Vagina (tissue), 2 donors: ENCODE results near the gene NUDT8. TPM values are rescaled to one million over a fixed set of nuclear protein-coding genes. Genes with fewer than 3 reads are reported as not detected.
"Not testable (repeated sequence)": the region's sequence is repeated elsewhere in the genome, so short reads cannot be mapped to it uniquely, and the experiment has no call there.

Experiments used
- DNase-seq, 2 donors: peaks; one replicate each; pipeline ENCODE4 v3.0.0-alpha.2; 2017; ENCODE audit errors: extremely low spot score in 2 of 2
- H3K27ac ChIP-seq: fragments of 200-600 bp; sonication (generic); one replicate; pipeline ENCODE4 v1.5.1; 2019
- H3K27me3 ChIP-seq: fragments of 200-600 bp; sonication (generic); one replicate; pipeline ENCODE4 v1.5.1; 2019
- H3K36me3 ChIP-seq, 2 donors: fragments of 200-600 bp; sonication (generic); one replicate each; pipeline ENCODE4 v1.5.1; 2017 to 2019
- H3K4me1 ChIP-seq: fragments of 200-600 bp; sonication (generic); one replicate; pipeline ENCODE4 v1.5.1; 2019
- H3K4me3 ChIP-seq, 2 donors: fragments of 200-600 bp; sonication (generic); 1 replicate in 1 of 2; 2 replicates in 1 of 2; pipeline ENCODE4 v1.5.1; 2016 to 2019
- H3K9me3 ChIP-seq: fragments of 200-600 bp; sonication (generic); one replicate; pipeline ENCODE4 v1.5.1; 2019
- POLR2A ChIP-seq, 2 donors: fragments of 450-650 bp; IDR thresholded peaks; one replicate each; pipeline ENCODE4 v1.6.1; 2017; ENCODE audit warnings: antibody characterized with exemption in 2 of 2, mild to moderate bottlenecking in 2 of 2, moderate library complexity in 2 of 2
- POLR2AphosphoS5 ChIP-seq, 2 donors: sonication (generic); formaldehyde crosslinking; IDR thresholded peaks; one replicate each; pipeline ENCODE4 v1.9.0; 2017; ENCODE audit warnings: antibody characterized with exemption in 2 of 2, mild to moderate bottlenecking in 2 of 2, low read depth in 1 of 2; ENCODE audit not compliant: insufficient read depth in 1 of 2
- intact Hi-C: fragments of 100-400 bp; cut with DNase I; formaldehyde crosslinking; loops from one replicate; pipeline ENCODE4 v1.15.1; 2023
- total RNA-seq: library from RNA; depleted of rRNA; stranded (reverse); fragments of >200 nt; gene quantifications from one replicate; pipeline ENCODE4 v1.2.3, GENCODE V29; 2016
- TF ChIP-seq, protein P1 (sequence below), 3 experiments: fragments of 450-650 bp in 2 of 3; fragments of 200-600 bp in 1 of 3; sonication (generic) in 1 of 3; IDR thresholded peaks; one replicate each; pipeline ENCODE4 v1.5.1; 2017 to 2019; ENCODE audit warnings: antibody characterized with exemption in 3 of 3, mild to moderate bottlenecking in 2 of 3, moderate library complexity in 2 of 3

NUDT8 gene
- total RNA-seq, 1 donor from 2014 or later = 23.8 TPM

DNA sequence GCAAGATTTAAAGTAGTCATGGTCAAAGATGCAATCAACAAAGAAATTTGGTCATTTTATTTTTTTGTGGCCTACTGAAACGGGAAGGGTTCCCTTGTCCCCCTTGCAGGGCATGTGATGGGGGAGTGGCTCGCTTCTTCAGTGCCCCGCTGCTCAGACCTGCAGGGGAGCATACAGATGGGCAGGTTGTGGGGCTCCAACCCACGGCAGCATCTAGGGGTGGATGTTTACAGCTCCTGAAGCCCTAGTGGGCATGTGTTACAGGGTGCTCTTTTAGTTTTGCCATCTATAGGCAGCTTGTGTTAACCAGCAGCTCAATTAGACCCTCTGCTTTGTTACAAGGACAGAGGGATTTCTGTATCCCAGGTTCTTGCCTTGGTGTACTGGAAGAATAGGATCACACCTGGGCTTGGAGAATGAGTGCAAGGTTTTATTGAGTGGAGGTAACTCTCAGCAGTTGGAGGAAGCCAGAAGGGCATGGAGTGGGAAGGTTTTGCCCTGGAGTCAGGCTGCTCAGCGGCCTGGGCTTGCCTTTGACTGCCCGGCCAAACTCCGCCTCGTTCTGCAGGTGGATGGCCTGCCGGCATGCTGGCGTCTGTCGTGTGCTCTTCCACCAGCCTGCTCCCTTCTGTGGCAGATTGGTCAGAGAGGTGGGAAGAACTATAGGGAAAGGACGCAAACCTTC is 36.7 kb downstream of the NUDT8 start:
- Histone ChIP-seq H3K27me3 (no peaks in the 10 kb centered on the region), H3K9me3 (no peaks in the 10 kb centered on the region), H3K27ac (no peak overlapping the region), H3K4me1 (no peaks in the 10 kb centered on the region), H3K36me3 (peaks cover 0 to 5% of the 10 kb centered on the region in 2 donors), H3K4me3 (no peak overlapping the region)
- intact Hi-C loops = no loop called here
- no peak for TF ChIP-seq POLR2A (IDR thresholded peaks at IDR 0.05)
- TF ChIP-seq POLR2AphosphoS5 (IDR thresholded peaks at IDR 0.05; ENCODE audit: insufficient read depth in 1 of 2, low read depth in 1 of 2) = no peak
- TF ChIP-seq, protein P1, sequence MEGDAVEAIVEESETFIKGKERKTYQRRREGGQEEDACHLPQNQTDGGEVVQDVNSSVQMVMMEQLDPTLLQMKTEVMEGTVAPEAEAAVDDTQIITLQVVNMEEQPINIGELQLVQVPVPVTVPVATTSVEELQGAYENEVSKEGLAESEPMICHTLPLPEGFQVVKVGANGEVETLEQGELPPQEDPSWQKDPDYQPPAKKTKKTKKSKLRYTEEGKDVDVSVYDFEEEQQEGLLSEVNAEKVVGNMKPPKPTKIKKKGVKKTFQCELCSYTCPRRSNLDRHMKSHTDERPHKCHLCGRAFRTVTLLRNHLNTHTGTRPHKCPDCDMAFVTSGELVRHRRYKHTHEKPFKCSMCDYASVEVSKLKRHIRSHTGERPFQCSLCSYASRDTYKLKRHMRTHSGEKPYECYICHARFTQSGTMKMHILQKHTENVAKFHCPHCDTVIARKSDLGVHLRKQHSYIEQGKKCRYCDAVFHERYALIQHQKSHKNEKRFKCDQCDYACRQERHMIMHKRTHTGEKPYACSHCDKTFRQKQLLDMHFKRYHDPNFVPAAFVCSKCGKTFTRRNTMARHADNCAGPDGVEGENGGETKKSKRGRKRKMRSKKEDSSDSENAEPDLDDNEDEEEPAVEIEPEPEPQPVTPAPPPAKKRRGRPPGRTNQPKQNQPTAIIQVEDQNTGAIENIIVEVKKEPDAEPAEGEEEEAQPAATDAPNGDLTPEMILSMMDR (IDR thresholded peaks at IDR 0.05) = no peak
- no peak for DNase-seq

DNA sequence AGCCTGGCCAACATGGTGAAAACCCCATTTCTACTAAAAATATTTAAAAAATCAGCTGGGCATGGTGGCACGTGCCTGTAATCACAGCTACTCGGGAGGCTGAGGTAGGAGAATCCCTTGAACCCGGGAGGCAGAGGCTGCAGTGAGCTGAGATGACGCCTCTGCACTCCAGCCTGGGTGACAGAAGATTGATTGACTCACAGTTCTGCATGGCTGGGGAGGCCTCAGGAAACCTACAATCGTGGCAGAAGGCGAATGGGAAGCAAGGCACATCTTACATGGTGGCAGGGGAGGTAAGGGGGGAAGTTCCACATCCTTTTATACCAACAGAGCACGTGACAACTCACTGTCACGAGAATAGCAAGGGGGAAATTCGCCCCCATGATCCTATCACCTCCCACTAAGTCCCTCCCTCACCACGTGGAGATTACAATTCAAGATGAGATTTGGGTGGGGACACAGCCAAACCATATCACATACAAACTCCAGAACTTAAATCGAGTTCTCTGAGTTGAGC is 40.8 kb downstream of the NUDT8 start:
- Histone ChIP-seq H3K36me3 (peaks cover 0 to 29% of the 10 kb centered on the region in 2 donors), H3K4me1 (peaks cover 26% of the 10 kb centered on the region)
- not testable (repeated sequence) for H3K9me3 ChIP-seq, H3K4me3 ChIP-seq, H3K27ac ChIP-seq, DNase-seq, H3K27me3 ChIP-seq
- intact Hi-C loops = loop anchor here (5.0 kb wide), 1 partner anchor 82 kb away; the partner anchor contains the start of genes CDK2AP2 and PITPNM1

DNA sequence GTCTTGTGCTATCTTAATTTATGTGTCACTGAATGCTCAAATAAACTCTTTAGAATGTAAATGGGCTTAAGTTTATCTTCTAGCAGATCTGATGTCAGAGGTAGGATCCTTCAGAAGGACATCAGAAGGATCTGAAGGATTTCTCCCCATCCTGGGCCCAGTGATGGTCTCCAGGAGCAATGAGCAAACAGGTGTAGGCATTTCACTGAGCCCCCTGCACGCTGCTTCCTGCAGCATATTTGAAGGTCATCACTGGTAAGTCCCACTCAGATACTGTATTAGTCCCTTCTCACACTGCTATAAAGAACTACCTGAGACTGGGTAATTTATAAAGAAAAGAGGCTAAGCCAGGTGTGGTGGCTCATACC is 41.6 kb downstream of the NUDT8 start:
- H3K4me3 ChIP-seq = no peak overlapping the region
- intact Hi-C loops = loop anchor here (5.0 kb wide), 1 partner anchor 81 kb away; the partner anchor contains the start of genes CDK2AP2 and PITPNM1
- peaks cover 0 to 29% of the 10 kb centered on the region in 2 donors for H3K36me3 ChIP-seq
- H3K27me3 ChIP-seq = no peaks in the 10 kb centered on the region
- H3K27ac ChIP-seq = no peak overlapping the region
- TF ChIP-seq, protein P1 (IDR thresholded peaks at IDR 0.05) = no peak
- TF ChIP-seq POLR2A (IDR thresholded peaks at IDR 0.05) (no peak), POLR2AphosphoS5 (IDR thresholded peaks at IDR 0.05; ENCODE audit: insufficient read depth in 1 of 2, low read depth in 1 of 2) (no peak)
- H3K9me3 ChIP-seq = no peaks in the 10 kb centered on the region
- no peak for DNase-seq
- H3K4me1 ChIP-seq = peaks cover 27% of the 10 kb centered on the region

DNA sequence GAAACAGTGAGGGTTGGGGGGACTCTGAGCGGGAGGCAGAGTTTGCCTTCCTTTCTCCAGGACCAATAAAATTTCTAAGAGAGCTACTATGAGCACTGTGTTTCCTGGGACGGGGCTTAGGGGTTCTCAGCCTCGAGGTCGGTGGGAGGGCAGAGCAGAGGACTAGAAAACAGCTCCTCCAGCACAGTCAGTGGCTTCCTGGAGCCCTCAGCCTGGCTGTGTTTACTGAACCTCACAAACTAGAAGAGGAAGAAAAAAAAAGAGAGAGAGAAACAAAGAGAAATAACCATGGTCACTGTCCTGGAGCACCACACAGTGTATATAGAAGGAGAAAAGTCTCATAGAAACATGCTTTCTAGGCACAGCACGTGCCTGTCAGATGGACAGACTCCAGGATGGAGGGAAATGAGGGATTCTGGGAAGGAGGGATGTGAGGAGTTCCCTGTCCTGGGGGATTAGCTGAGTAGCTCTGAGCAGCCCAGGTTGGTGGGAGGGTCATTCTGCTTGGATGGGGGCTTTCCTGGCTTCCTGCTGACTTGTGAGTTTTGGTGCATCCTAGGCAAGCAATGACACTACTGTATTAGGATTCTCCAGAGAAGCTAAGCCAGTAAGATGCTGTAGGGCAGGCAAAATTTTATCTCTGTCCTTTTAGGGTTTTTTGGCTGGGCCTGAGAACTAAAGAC is 43.0 kb downstream of the NUDT8 start:
- H3K27ac ChIP-seq = no peak overlapping the region
- H3K9me3 ChIP-seq = no peaks in the 10 kb centered on the region
- H3K36me3 ChIP-seq = peaks cover 0 to 29% of the 10 kb centered on the region in 2 donors
- peaks cover 37% of the 10 kb centered on the region for H3K4me1 ChIP-seq
- no peaks in the 10 kb centered on the region for H3K27me3 ChIP-seq
- TF ChIP-seq, protein P1 (IDR thresholded peaks at IDR 0.05) = no peak
- TF ChIP-seq POLR2AphosphoS5 (IDR thresholded peaks at IDR 0.05; ENCODE audit: insufficient read depth in 1 of 2, low read depth in 1 of 2) (no peak), POLR2A (IDR thresholded peaks at IDR 0.05) (no peak)
- intact Hi-C loops = loop anchor here (5.0 kb wide), 1 partner anchor 79 kb away; the partner anchor contains the start of genes CDK2AP2 and PITPNM1
- no peak overlapping the region for H3K4me3 ChIP-seq
- no peak for DNase-seq

DNA sequence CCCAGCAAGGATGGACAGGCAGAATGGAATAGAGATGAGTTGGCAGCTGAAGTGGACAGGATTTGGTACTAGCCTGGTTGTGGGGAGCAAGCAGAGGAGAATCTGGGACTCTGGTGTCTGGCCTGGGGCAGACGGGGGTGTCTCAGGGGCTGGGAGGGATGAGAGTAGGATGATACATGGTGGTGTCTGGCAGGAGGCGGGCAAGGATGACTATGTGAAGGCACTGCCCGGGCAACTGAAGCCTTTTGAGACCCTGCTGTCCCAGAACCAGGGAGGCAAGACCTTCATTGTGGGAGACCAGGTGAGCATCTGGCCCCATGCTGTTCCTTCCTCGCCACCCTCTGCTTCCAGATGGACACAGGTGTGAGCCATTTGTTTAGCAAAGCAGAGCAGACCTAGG is 43.8 kb downstream of the NUDT8 start:
- Histone ChIP-seq H3K36me3 (peaks cover 0 to 29% of the 10 kb centered on the region in 2 donors), H3K4me1 (peaks cover 37% of the 10 kb centered on the region), H3K27ac (peak overlapping the region; percentile 99), H3K9me3 (no peaks in the 10 kb centered on the region), H3K4me3 (no peak overlapping the region), H3K27me3 (no peaks in the 10 kb centered on the region)
- no peak for DNase-seq
- intact Hi-C loops = loop anchor here (5.0 kb wide), 1 partner anchor 79 kb away; the partner anchor contains the start of genes CDK2AP2 and PITPNM1
- TF ChIP-seq POLR2A (IDR thresholded peaks at IDR 0.05) (no peak), POLR2AphosphoS5 (IDR thresholded peaks at IDR 0.05; ENCODE audit: insufficient read depth in 1 of 2, low read depth in 1 of 2) (no peak)
- TF ChIP-seq, protein P1 (IDR thresholded peaks at IDR 0.05) = no peak
